GM15510 (cell line): Measurements from ENCODE around the gene P2RY10.

ENCODE experiments used
- POLR2A ChIP-seq: IDR thresholded peaks from 3 replicates; pipeline ENCODE4 v1.6.1; 2011; ENCODE audit warnings: borderline replicate concordance; ENCODE audit not compliant: insufficient read length; ENCODE audit errors: extremely low read depth

P2RY10 gene

DNA sequence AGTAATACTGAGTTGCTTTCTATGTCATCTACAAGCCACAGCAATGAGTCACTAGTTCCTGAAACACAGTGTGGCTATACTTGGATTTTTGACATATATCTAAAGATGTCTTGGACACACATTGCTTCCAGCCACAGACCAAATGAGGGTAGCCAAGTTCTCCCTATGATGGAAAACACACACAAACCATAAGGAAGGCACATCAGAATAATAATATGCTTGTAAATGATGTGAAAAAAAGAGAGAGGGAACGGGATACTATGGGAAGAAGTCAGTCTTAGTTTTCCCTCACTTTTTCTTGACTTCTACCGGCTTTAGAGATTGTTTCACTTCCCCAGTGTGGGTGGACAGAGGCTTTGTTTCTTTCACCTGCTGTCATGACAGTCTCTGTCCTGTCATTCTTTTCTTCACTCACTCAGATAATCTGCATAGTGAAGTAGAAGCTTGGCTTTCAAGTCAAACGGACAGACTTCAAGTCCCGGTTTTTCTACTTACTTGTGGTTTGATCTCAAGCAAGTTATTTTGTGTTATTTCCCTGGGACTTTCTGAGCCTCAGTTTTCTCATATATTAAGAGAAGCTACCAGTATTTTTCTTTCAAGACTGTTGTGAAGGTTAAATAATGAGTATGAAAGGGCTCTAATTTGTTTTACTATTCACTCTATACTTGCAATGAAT lies 34.7 kb downstream of the P2RY10 start:
- no peak for TF ChIP-seq POLR2A

DNA sequence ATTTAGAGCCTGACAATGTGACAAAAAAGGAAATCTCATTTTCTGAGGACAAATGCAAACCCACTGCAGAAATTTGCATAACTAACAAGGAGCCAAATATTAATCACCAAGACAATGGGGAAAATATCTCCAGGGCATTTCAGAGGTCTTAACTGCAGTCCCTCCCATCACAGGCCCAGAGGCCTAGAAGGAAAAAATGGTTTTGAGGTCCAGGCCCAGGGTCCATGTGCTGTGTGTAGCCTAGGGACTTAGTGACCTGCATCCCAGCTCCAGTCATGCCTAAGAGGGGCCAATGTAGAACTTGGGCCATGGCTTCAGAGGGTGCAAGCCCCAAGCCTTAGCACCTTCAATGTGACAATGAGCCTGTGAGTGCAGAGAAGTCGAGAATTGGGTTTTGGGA lies 44.2 kb downstream of the P2RY10 start:
- TF ChIP-seq POLR2A, result no peak

DNA sequence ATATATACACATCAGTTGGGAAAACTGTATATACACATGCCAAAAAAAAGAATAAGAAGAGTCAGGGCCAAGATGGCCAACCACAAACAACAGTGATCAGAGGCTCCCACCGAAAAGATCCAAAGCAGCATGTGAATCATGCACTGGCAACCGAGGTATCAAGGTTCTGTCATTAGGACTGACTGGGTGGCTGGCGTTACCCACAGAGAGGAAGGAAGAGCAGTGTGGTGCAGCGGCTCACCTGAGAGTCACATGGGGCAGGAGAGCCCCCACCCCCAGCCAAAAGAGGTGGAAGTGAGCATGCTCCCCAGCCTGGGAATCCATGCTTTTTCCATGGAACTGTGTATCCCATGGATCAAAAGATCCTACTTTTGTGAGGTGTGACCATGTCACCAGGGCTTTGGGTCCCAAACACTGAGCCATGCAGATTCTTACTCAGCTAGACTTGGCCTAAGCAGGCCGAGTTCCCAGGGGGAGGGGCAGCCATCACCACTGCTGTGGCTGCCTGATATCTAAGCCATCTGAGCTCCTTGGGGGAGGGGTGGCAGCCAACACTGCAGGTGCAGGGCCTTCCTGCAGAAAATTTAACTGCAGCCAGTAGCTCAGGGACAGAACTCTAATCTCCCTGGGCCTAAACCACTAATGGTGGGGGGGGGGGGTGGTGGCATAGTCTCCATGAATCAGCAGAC lies 52.8 kb downstream of the P2RY10 start:
- TF ChIP-seq POLR2A, result no peak
